ENCODE data around the gene NRGN. TPM values are rescaled to one million over a fixed set of nuclear protein-coding genes. Genes with fewer than 3 reads are reported as not detected.

NRGN gene
- 0.43 and 1.6 TPM in 2 replicates for total RNA-seq

DNA sequence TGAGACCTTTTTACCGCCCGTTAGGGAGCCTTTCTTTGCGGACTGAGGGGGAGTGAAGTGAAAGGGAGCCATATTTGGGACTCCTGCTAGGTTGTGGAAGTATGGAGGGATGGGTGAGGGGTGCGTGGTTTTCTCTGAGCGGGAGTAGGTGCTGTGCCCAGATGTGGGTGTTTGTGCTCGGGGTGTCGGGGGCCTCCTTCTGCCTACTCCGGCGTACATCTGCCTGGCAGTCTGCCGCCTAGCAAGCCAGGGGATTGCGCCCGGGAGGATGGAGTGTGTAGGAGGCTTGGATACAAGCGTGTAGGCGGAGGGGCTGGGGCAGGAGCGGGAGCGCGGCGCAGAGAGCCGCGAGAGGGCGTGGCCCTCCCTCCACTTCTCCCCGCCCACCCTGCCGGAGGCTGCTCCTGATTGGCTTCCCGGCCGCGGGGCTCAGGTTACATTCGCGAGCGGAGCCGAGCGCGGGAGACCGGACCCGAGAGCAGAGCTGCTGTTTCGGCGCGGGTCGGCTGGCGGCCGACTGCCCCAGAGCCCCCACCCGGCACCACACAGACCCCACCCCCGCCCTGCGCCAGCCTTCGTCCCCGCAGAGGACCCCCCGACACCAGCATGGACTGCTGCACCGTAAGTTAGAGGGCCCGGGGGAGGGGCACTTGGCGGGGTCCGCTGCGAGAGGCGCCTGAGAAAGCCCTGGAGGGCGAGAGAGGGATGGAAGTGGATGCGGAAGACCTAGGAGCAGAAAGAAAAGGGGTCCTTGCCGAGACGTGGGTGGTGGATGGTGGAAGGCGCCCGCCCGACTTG, at the start of gene NRGN:
Gene NRGN, plus strand, starts transcription at position 464 of the 798 bp plus-strand sequence. Its CDS starts 143 bp downstream, at position 607.
- peak within 1 kb of the TSS; percentile 66 for H3K4me3 ChIP-seq (ENCODE audit: low read depth, low read length)
- TF ChIP-seq, protein P1, sequence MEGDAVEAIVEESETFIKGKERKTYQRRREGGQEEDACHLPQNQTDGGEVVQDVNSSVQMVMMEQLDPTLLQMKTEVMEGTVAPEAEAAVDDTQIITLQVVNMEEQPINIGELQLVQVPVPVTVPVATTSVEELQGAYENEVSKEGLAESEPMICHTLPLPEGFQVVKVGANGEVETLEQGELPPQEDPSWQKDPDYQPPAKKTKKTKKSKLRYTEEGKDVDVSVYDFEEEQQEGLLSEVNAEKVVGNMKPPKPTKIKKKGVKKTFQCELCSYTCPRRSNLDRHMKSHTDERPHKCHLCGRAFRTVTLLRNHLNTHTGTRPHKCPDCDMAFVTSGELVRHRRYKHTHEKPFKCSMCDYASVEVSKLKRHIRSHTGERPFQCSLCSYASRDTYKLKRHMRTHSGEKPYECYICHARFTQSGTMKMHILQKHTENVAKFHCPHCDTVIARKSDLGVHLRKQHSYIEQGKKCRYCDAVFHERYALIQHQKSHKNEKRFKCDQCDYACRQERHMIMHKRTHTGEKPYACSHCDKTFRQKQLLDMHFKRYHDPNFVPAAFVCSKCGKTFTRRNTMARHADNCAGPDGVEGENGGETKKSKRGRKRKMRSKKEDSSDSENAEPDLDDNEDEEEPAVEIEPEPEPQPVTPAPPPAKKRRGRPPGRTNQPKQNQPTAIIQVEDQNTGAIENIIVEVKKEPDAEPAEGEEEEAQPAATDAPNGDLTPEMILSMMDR (IDR thresholded peaks at IDR 0.05; ENCODE audit: insufficient read depth, low read depth, low read length) = no peak
- peak; percentile 83 for DNase-seq (ENCODE audit: low read depth)

DNA sequence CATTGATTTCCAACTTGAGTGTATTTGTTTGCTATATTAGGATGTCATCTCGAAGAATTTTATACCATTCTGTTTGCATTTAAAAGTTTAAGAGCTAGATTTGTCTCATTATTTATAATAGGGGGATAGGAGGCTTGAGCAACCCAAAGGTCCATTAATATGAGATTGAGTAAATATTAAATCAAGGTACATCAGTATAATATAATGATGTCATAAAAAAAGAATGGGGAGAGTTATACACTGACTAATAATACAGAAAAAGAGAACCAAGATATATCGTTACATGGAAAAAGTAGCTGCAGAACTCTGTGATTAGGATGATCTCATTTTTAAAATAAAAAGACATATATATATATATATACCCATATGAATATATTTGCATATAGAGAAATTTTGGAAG, 46.6 kb upstream of the NRGN start:
- H3K4me3 ChIP-seq (ENCODE audit: low read depth, low read length) = no peak overlapping the region
- DNase-seq (ENCODE audit: low read depth) = no peak
- TF ChIP-seq, protein P1 (IDR thresholded peaks at IDR 0.05; ENCODE audit: insufficient read depth, low read depth, low read length) = no peak

DNA sequence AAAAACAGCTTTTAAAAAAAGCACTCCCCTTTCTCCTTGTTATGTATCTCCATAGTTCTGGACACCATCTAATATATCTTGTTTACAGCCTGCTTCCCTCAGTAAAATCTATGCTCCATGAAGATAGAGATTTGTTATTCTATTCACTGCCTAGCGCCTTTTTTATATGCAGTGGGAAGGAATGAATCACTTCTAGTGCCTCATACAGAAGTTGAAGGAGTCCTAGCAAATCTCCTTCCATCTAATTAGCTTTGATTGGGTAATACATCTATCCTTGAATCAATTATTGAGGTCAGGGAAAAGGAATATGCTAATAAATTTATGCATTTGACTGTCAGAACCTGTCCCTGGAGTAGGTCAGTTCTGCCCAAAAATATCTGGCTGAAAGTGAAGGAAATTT, 40.2 kb upstream of the NRGN start:
- TF ChIP-seq, protein P1 (IDR thresholded peaks at IDR 0.05; ENCODE audit: insufficient read depth, low read depth, low read length) = no peak
- H3K4me3 ChIP-seq (ENCODE audit: low read depth, low read length) = no peak overlapping the region
- no peak for DNase-seq (ENCODE audit: low read depth)

DNA sequence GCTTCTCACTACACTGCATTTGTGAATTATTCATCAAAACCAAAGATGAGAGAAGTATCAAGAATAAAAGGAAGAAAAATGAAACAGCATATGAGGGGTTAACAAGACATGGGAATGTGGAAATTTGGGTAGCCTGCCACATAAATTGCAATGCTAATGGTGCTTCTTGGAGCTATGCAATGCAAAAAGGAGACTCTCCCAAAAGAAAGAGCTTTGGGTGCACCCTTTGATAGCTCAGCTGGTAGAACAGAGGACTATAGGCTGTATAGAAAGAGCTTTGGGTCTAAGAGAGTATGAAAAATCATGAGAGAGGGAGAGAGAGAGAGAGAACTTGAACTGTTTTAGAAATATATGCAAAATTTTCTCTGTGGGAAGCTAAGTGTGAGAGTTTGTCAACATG, 39.7 kb upstream of the NRGN start:
- DNase-seq (ENCODE audit: low read depth) = no peak
- H3K4me3 ChIP-seq (ENCODE audit: low read depth, low read length) = no peak overlapping the region
- TF ChIP-seq, protein P1 (IDR thresholded peaks at IDR 0.05; ENCODE audit: insufficient read depth, low read depth, low read length) = no peak

DNA sequence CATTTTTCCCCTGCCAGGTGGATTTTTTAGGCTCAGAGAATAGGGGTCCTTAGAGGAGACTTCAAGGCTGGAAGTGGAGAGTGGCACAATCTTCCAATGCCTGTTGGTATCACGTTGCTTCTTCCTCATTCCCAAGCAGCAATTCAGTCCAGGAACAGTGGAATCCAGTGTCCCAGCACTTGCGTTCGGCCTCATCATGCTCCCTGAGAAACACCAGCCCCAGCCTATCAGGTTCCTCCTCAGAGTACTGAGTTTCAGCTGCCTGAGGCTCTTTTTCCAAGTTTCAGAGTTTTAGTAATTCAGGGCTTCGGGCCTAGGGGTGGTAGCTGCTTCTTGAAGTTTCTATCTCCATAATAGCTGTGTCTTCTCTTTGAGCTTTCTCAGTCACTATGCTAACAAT, 31.9 kb upstream of the NRGN start:
- DNase-seq (ENCODE audit: low read depth) = no peak
- TF ChIP-seq, protein P1 (IDR thresholded peaks at IDR 0.05; ENCODE audit: insufficient read depth, low read depth, low read length) = no peak
- H3K4me3 ChIP-seq (ENCODE audit: low read depth, low read length) = no peak overlapping the region

DNA sequence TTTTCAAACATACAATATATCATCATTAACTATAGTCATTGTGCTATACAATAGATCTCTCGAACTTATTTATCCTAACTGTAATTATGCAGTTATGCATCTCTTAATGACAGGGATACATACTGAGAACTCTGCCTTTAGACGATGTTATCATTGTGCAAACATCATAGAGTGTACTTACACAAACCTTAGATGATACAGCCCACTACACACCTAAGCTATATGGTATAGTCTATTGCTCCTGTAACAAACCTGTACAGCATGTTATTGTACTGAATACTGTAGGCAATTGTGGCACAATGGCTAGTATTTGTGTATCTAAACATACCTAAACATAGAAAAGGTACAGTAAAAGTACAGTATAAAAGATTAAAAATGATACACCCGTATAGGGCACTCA, 27.4 kb upstream of the NRGN start:
- TF ChIP-seq, protein P1 (IDR thresholded peaks at IDR 0.05; ENCODE audit: insufficient read depth, low read depth, low read length) = no peak
- no peak for DNase-seq (ENCODE audit: low read depth)
- H3K4me3 ChIP-seq (ENCODE audit: low read depth, low read length) = no peak overlapping the region

All from fibroblast of villous mesenchyme (primary cell).